Astrocyte (in vitro differentiated cells and primary cell): ENCODE measurements around the gene DDX27.

Experiments used
- EZH2 ChIP-seq: IDR thresholded peaks from 2 replicates; pipeline ENCODE4 v1.6.1; 2012; ENCODE audit warnings: mild to moderate bottlenecking, low read length, inconsistent platforms; ENCODE audit not compliant: insufficient read depth
- TF ChIP-seq, protein P1 (sequence below): IDR thresholded peaks from 2 replicates; pipeline ENCODE4 v1.5.1; 2011; ENCODE audit warnings: low read depth, mild to moderate bottlenecking, inconsistent platforms, low read length, moderate library complexity; ENCODE audit not compliant: insufficient read depth

DNA sequence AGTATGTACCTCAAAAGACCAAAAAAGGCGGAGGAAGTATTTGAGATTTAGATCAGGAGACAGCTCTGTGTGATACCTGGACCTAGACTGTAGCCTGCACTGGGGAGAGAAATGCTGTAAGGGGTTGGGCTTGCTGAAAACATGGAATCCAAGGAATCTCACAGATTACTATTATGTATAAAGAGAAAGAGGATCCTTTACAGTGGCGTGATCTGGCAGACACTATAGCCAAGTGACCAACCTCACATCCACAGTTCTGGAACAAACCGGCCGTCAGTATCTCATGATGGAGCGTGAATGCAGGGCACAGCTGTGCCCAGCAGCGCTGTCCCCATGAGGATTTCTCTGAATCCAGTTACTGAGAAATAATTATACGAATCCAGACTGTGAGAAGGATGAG is 12.3 kb downstream of the DDX27 start:
- TF ChIP-seq, protein P1, sequence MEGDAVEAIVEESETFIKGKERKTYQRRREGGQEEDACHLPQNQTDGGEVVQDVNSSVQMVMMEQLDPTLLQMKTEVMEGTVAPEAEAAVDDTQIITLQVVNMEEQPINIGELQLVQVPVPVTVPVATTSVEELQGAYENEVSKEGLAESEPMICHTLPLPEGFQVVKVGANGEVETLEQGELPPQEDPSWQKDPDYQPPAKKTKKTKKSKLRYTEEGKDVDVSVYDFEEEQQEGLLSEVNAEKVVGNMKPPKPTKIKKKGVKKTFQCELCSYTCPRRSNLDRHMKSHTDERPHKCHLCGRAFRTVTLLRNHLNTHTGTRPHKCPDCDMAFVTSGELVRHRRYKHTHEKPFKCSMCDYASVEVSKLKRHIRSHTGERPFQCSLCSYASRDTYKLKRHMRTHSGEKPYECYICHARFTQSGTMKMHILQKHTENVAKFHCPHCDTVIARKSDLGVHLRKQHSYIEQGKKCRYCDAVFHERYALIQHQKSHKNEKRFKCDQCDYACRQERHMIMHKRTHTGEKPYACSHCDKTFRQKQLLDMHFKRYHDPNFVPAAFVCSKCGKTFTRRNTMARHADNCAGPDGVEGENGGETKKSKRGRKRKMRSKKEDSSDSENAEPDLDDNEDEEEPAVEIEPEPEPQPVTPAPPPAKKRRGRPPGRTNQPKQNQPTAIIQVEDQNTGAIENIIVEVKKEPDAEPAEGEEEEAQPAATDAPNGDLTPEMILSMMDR: no peak
- no peak for TF ChIP-seq EZH2
